H9 (cell line): Measurements from ENCODE around the gene RBM33. TPM values are rescaled to one million over a fixed set of nuclear protein-coding genes. Genes with fewer than 3 reads are reported as not detected.

ENCODE experiments used
- DNase-seq: peaks from one replicate; pipeline ENCODE4 v3.0.0-alpha.2; 2017
- H2AFZ ChIP-seq: one replicate; pipeline ENCODE4 v1.6.1; 2013; ENCODE audit warnings: mild to moderate bottlenecking, low read length, control low read depth, moderate library complexity
- H2AK5ac ChIP-seq: 2 replicates; pipeline ENCODE4 v1.6.1; 2013; ENCODE audit warnings: low read length, control low read depth, mixed read lengths; ENCODE audit not compliant: insufficient read length
- H2BK120ac ChIP-seq: one replicate; pipeline ENCODE4 v1.6.1; 2013; ENCODE audit warnings: low read depth, mild to moderate bottlenecking, low read length, control low read depth, inconsistent platforms; ENCODE audit not compliant: poor library complexity, severe bottlenecking
- H2BK12ac ChIP-seq: 2 replicates; pipeline ENCODE4 v1.6.1; 2013; ENCODE audit warnings: low read length, control low read depth, mixed read lengths, low read depth; ENCODE audit not compliant: insufficient read length
- H2BK15ac ChIP-seq: 2 replicates; pipeline ENCODE4 v1.6.1; 2013; ENCODE audit warnings: low read depth, low read length, control low read depth
- H2BK20ac ChIP-seq: one replicate; pipeline ENCODE4 v1.6.1; 2013; ENCODE audit warnings: low read depth, mild to moderate bottlenecking, low read length, control low read depth, inconsistent platforms; ENCODE audit not compliant: poor library complexity, severe bottlenecking
- H2BK5ac ChIP-seq: 2 replicates; pipeline ENCODE4 v1.6.1; 2013; ENCODE audit warnings: low read length, control low read depth, mixed read lengths; ENCODE audit not compliant: insufficient read length
- H3K14ac ChIP-seq: 2 replicates; pipeline ENCODE4 v1.6.1; 2013; ENCODE audit warnings: low read length, control low read depth; ENCODE audit not compliant: insufficient read depth
- H3K18ac ChIP-seq: 2 replicates; pipeline ENCODE4 v1.6.1; 2013; ENCODE audit warnings: low read depth, mild to moderate bottlenecking, mixed read lengths, low read length, control low read depth; ENCODE audit not compliant: insufficient read length
- H3K23ac ChIP-seq: 2 replicates; pipeline ENCODE4 v1.6.1; 2013; ENCODE audit warnings: low read length, control low read depth, mixed read lengths, low read depth; ENCODE audit not compliant: insufficient read length
- H3K23me2 ChIP-seq: 2 replicates; pipeline ENCODE4 v1.6.1; 2013; ENCODE audit warnings: low read depth, mild to moderate bottlenecking, mixed read lengths, low read length, control low read depth; ENCODE audit not compliant: insufficient read length, poor library complexity, severe bottlenecking
- H3K27ac ChIP-seq: 2 replicates; pipeline ENCODE4 v1.5.1; 2013; ENCODE audit warnings: low read length, control low read depth, mixed read lengths, low read depth; ENCODE audit not compliant: insufficient read length
- H3K27me3 ChIP-seq: 2 replicates; pipeline ENCODE4 v1.6.1; 2013; ENCODE audit warnings: low read length, control low read depth, inconsistent platforms; ENCODE audit not compliant: insufficient read depth
- H3K4ac ChIP-seq: 2 replicates; pipeline ENCODE4 v1.6.1; 2013; ENCODE audit warnings: low read depth, mild to moderate bottlenecking, control low read depth, inconsistent platforms, low read length, moderate library complexity
- H3K4me1 ChIP-seq: 2 replicates; pipeline ENCODE4 v1.6.1; 2013; ENCODE audit warnings: low read length, control low read depth, inconsistent platforms; ENCODE audit not compliant: insufficient read depth
- H3K4me2 ChIP-seq: 2 replicates; pipeline ENCODE4 v1.6.1; 2013; ENCODE audit warnings: low read length, control low read depth, mixed read lengths; ENCODE audit not compliant: insufficient read length, insufficient read depth
- H3K56ac ChIP-seq: 2 replicates; pipeline ENCODE4 v1.6.1; 2013; ENCODE audit warnings: low read depth, mild to moderate bottlenecking, mixed read lengths, low read length, control low read depth; ENCODE audit not compliant: insufficient read length
- H3K79me1 ChIP-seq: 2 replicates; pipeline ENCODE4 v1.6.1; 2013; ENCODE audit warnings: low read depth, mild to moderate bottlenecking, moderate library complexity, low read length, control low read depth, inconsistent platforms; ENCODE audit not compliant: insufficient read depth, poor library complexity, severe bottlenecking
- H3K79me2 ChIP-seq: 2 replicates; pipeline ENCODE4 v1.6.1; 2013; ENCODE audit warnings: low read length, control low read depth, inconsistent platforms; ENCODE audit not compliant: insufficient read depth
- H3K9ac ChIP-seq: 2 replicates; pipeline ENCODE4 v1.6.1; 2013; ENCODE audit warnings: low read length, control low read depth, mixed read lengths; ENCODE audit not compliant: insufficient read length; ENCODE audit errors: extremely low read depth
- H3K9me3 ChIP-seq: one replicate; pipeline ENCODE4 v1.6.1; 2013; ENCODE audit warnings: low read depth, low read length, inconsistent platforms; ENCODE audit not compliant: control insufficient read depth
- H3T11ph ChIP-seq: one replicate; pipeline ENCODE4 v1.6.1; 2013; ENCODE audit warnings: mild to moderate bottlenecking, low read length, control low read depth, inconsistent platforms
- H4K20me1 ChIP-seq: one replicate; pipeline ENCODE4 v1.6.1; 2013; ENCODE audit not compliant: control insufficient read depth, insufficient read length, insufficient read depth
- H4K5ac ChIP-seq: 2 replicates; pipeline ENCODE4 v1.6.1; 2013; ENCODE audit warnings: low read depth, mild to moderate bottlenecking, mixed read lengths, low read length, control low read depth; ENCODE audit not compliant: insufficient read length
- H4K8ac ChIP-seq: replicated peaks from 2 replicates; pipeline ENCODE4 v1.6.1; 2013; ENCODE audit warnings: low read length, control low read depth, mixed read lengths, low read depth; ENCODE audit not compliant: insufficient read length
- H4K91ac ChIP-seq: 2 replicates; pipeline ENCODE4 v1.6.1; 2013; ENCODE audit warnings: low read depth, mild to moderate bottlenecking, moderate library complexity, mixed read lengths, low read length, control low read depth; ENCODE audit not compliant: insufficient read length
- H3K27ac Mint-ChIP-seq, 3 experiments: 2 replicates in 2 of 3; 3 replicates in 1 of 3; pipeline ENCODE4 v1.8.0; 2020 to 2021; ENCODE audit warnings: mixed read lengths in 3 of 3, mild to moderate bottlenecking in 1 of 3, moderate library complexity in 1 of 3
- H3K27me3 Mint-ChIP-seq: 2 replicates; pipeline ENCODE4 v1.8.0; 2021; ENCODE audit warnings: low read depth, mild to moderate bottlenecking, moderate library complexity, mixed read lengths
- H3K36me3 Mint-ChIP-seq, 3 experiments: 2 replicates in 2 of 3; 3 replicates in 1 of 3; pipeline ENCODE4 v1.8.0; 2020 to 2021; ENCODE audit warnings: low read depth in 3 of 3, mixed read lengths in 3 of 3; ENCODE audit not compliant: insufficient read depth in 1 of 3
- H3K4me1 Mint-ChIP-seq, 2 experiments: 2 replicates each; pipeline ENCODE4 v1.8.0; 2020; ENCODE audit warnings: mixed read lengths in 2 of 2
- H3K4me3 Mint-ChIP-seq, 2 experiments: 2 replicates in 1 of 2; 3 replicates in 1 of 2; pipeline ENCODE4 v1.8.0; 2020 to 2021; ENCODE audit warnings: mild to moderate bottlenecking in 2 of 2, mixed read lengths in 2 of 2, moderate library complexity in 1 of 2
- H3K9me3 Mint-ChIP-seq, 2 experiments: 2 replicates in 1 of 2; 3 replicates in 1 of 2; pipeline ENCODE4 v1.8.0; 2020; ENCODE audit warnings: mild to moderate bottlenecking in 2 of 2, mixed read lengths in 2 of 2, moderate library complexity in 1 of 2
- CTCF ChIP-seq: fragments of 200-600 bp; sonication (generic); conservative IDR thresholded peaks from 3 replicates; pipeline ENCODE4 v1.8.0; 2021; ENCODE audit warnings: antibody characterized with exemption, mild to moderate bottlenecking
- WGBS: extraction: QIAGEN DNeasy Blood & Tissue Kit; methylation state at CpG from one replicate; pipeline ENCODE4 v1.1.7; 2013; ENCODE audit warnings: missing lambda C conversion rate, low lambda C conversion rate, mixed read lengths; ENCODE audit not compliant: insufficient read length; ENCODE audit errors: extremely low coverage; 5-methylcytosine and 5-hydroxymethylcytosine counted together
- total RNA-seq: library from RNA; stranded (reverse); gene quantifications from 2 replicates; pipeline ENCODE4 v1.2.1, GENCODE V29; 2021

RBM33 gene
- total RNA-seq, 1 experiment from 2014 or later: 71.3 TPM

- Histone ChIP-seq H4K5ac (no peak overlapping the region), H3K56ac (no peak overlapping the region), H2AK5ac (no peak overlapping the region), H3K4me2 (no peak overlapping the region), H3K14ac (no peak overlapping the region), H2AFZ (no peak overlapping the region), H3K4ac (no peak overlapping the region), H3K9ac (no peak overlapping the region), H3K79me1 (peaks cover 4% of the 10 kb centered on the region), H3K9me3 (no peaks in the 10 kb centered on the region), H4K91ac (no peak overlapping the region), H3K18ac (no peak overlapping the region), H3T11ph (no peak overlapping the region), H2BK20ac (no peak overlapping the region), H4K8ac (no peak overlapping the region), H3K23ac (no peak overlapping the region), H4K20me1 (no peaks in the 10 kb centered on the region), H2BK15ac (no peak overlapping the region), H2BK120ac (no peak overlapping the region), H3K79me2 (peaks cover 2% of the 10 kb centered on the region; the same call in 1 of the 2 replicates), H3K27ac (no peak overlapping the region), H3K23me2 (no peaks in the 10 kb centered on the region), H2BK12ac (no peak overlapping the region), H3K4me1 (no peaks in the 10 kb centered on the region), H3K27me3 (no peaks in the 10 kb centered on the region), H2BK5ac (no peak overlapping the region)
- WGBS: no CpG with 5 or more reads among the region's 14 CpGs
- Mint-ChIP-seq H3K9me3 (no peaks in the 10 kb centered on the region), H3K27me3 (no peaks in the 10 kb centered on the region), H3K36me3 (peaks cover 1 to 11% (median 7%) of the 10 kb centered on the region in 3 experiments; a peak in 5 of 7 replicates), H3K27ac (peak overlapping the region in 1 of 3 experiments; percentile 13; a peak in 1 of 7 replicates), H3K4me1 (peaks cover 0 to 5% of the 10 kb centered on the region in 2 experiments; a peak in 2 of 4 replicates), H3K4me3 (no peak overlapping the region)
- no peak for DNase-seq
- TF ChIP-seq CTCF: peak; percentile 62
Observed at GRCh38 chr7:155724327-155725005, 80.0 kb downstream of the RBM33 start.
